ENCODE measurements around the gene CDK5R2. TPM values are rescaled to one million over a fixed set of nuclear protein-coding genes. Genes with fewer than 3 reads are reported as not detected.
A peak's percentile ranks its signal among the peaks of the same experiment; 100 is the strongest.

The CDK5R2 gene
- polyA plus RNA-seq, 5 donors = 0.09 to 0.28 (median 0.18) TPM

DNA sequence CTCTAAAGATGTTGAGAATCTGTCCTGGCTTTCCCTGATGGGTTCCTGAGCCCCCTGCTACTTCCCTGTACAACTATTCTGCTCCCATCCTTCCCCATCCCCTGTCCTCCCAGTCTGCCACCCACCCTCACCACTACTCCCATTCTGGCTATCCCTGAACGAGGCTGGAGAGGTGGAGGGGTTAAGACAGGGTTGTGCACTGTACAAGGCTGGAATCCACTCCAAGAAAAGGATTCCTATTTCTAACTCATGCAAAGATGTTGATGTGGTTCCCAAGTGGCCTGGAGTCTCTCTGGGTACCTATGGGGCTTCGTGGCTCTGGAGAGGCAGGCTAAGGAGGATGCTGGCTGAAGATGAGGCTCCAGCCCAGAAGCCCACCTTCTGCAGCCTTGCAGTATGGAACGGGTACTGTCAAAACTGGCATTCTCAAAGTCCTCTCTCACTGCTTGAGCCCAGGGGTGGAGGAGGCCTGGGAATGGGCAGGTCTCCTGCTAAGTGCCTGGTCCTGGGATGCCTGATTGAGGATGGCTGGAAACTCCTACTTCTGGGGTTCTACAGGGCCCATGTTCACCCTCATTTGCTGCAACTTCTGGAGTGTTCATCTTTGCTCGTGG, 26.8 kb downstream of the CDK5R2 start:
- DNase-seq = no peak

DNA sequence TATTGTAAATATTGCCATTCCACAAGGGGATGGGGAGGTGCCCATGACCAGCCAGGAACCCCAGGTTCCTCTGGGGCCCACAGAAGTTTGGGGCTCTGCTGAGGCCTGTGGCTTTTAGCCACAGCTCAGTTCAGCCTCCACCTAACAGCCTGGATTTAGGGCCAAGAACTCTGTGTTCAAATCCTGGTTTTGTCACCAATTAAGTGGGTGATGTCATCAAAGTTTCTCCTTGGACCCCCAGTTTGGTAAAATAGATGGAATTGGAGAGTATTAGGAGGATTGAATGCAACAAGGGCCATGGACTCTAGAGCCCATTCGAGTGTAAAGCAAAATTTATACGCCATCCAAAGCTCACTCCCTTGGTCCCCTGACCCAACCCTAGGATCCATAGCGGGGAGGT, 28.7 kb downstream of the CDK5R2 start:
- no peak for DNase-seq

DNA sequence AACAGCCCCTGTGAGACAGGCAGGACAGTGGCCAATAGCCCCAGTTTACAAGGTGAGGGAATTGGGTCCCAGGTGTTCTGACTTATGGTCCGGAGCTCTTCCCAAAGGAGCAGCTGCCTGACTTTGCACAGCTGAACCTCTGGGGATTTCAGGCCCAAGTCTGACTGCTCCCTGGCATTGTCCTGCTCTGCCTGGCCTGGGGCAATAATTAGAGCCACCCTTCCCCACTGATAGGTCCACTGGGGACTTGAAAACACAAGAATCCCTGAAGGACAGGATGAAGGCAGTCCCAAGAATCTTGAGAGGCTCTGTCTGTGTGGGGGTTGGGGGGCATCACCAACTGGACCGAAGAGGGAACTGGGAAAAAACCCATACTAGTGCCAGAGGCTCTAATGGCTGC, 29.2 kb downstream of the CDK5R2 start:
- no peak for DNase-seq

DNA sequence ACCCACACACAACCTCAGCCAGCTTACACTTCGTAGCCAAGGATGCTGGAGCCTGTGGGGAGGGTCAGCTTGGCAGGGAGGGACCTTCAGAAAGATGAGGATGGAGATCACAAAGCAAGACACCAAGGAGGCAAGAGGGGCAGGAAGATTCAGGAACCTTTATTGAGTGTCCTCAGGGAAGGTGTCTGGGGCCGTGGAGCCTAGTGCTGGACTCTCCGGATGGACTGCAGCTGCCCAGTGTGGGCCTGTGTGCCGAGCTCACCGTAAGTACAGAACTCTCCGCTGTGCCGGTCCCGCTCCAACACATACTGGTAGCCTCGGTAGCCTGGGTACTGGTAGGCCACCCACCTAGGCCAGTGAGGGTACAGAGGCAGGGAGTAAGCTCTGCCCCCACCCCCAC, 30.6 kb downstream of the CDK5R2 start:
- DNase-seq = no peak

DNA sequence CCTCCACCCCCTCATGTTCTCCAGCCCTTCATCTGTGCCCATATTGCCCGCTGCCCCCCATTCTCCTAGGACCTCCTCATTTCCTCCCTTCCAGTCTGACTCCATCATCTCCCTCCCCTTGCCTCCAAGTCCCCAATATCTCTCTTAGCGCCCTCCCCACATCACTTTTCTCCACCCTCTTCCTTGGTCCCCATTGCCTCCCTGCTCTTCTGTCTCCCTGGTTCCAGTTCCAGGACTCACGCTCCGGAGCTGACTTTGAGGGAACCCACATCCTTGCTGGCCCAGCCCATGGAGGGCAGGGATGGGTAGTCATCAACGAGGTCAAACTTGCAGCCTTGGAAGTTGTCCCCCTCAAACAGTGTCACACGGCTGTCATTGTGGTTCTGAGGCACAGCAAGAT, 31.1 kb downstream of the CDK5R2 start:
- DNase-seq = no peak

DNA sequence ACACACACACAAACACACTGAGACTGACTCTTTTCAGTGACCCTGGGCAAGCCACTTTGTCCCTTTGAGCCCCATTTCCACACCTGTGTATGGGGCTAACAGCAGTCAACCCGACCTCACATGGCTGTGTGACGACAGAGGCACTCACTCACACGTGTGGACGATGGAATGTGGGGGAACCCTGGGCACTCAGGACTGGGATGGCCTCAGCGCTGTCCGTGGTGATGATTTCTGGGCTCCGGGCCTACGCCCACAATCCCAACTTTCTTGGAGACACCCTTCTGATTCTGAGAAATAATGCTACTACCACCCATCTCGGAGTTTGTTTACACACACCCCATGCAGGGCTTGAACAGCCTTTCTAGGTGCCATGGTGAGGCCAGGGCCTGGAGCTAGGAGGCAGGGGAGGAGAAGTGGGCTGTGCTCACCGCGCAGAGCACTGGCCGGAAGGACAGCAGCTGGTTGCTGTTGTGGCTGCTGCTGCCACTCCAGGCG, 32.3 kb downstream of the CDK5R2 start:
- no peak for DNase-seq

DNA sequence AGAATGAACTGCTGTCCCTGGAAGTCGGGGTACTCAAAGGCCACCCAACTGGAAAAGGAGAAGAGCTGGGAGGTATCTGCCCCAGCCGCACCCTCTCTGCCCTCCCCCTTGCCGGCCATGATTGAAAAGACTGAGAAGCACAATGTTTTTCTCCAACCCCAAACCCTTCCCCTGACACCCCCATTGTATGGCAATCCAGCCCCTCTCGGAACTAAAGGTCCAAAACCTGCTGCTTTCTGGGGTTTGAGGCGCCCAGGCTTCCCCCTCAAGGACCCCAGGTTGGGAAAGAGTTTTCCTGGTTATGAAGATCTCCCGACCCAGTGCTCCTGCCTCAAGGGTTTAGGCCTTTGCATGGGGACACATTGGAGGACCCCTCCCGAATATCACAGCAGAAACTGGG, 32.7 kb downstream of the CDK5R2 start:
- DNase-seq = no peak

DNA sequence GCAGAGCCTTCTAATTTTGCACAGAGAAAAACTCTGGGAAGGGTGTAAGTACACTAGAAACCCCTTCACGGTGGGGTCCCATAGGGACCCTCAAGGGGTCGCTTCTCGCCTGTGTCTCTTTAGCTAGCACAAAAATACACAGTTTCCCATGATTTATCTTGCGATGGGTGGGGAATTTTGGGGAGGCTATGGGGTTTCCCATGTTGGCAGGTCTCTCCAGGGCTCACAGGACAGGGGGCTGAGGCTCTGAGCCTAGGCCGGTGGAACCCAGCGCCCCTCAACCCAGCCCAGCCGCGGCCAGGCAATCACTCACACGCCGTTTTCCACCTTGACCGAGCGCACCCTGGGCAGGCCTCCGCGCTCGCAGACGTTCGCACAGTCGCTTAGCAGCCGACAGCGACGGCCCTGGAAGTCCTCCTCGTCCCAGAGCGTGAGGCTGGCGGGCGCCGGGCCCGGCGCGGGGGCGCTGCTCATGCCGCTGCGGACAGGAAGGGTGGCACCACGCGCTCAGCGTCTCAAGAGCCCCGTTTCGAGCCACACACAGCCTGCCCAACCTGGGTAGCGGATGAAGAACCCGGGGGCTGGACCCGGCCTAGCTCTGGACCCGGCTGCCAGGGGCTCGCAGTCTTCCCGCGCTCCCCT, 33.4 kb downstream of the CDK5R2 start:
- DNase-seq = no peak

DNA sequence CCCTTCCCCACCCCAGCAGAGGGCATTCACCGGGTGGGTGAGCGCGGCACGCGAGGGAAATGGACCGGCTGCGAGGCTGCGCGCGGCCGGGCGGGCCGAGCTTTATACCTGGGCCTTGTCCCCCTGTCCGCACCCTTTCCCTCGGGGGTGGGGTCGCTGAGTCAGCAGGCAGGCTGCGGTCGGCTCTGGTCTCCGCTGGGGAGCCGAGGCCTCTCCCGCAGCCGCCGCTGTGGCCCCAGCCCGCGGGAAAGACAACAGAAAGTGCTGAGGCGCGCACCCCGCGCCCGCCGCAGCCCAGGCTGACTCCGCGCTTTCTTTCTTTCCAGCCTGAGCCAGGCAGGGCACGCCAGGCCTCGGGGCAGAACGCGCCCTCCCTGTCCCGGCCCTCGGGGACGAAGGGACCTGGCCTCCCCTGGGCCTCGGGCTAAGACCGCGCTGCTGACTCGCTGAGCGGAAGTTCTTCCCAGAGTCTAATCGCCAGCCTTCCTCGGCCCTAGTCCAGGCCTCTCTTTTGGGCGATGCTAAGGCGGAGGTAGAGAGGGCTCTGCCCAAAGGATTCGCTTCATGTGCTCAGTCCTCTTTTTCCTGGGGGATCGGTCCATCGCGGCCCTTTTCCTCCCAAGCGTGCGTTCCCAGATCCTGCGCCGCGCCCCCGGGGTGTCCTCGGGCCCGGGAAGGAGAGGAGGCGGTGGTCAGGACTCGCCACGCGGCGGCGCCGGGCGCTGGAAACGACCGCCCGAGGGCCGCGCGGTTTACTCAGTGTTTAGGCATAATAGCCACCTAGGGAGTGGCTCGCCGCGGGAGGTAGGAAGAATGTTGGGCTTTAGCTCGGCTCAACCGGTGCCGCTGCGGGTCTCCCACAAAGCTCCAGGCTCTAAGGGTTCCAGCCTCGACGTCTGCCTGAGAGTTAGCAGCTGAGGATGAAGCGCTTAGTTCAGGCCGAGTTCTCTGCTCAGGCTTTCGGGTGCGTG, 34.2 kb downstream of the CDK5R2 start, which contains the start of gene CRYBA2:
CRYBA2 (minus strand) TSS at position 78 of the 971 bp plus-strand sequence. CDS start 246 bp downstream, outside the sequence.
- DNase-seq = no peak

DNA sequence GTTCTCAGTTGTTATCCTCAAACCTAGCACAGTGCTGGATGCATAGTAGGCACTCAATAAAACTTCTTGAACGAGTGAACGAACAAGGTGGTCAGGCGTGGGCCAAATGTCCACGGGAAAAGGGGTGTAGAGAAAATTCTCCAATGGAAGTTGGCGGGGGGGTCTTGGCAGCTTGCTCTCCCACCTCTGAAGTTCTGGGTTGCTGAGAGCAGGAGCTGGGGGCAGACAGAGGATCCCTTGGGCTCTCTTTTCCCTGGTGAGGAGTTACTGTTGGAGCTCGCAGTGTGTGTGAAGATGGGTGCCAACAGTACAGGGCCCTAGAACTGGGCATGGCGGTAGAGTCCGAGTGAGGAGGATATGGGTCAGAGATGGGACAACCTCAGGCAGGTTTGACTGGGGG, 36.1 kb downstream of the CDK5R2 start:
- DNase-seq = no peak

DNA sequence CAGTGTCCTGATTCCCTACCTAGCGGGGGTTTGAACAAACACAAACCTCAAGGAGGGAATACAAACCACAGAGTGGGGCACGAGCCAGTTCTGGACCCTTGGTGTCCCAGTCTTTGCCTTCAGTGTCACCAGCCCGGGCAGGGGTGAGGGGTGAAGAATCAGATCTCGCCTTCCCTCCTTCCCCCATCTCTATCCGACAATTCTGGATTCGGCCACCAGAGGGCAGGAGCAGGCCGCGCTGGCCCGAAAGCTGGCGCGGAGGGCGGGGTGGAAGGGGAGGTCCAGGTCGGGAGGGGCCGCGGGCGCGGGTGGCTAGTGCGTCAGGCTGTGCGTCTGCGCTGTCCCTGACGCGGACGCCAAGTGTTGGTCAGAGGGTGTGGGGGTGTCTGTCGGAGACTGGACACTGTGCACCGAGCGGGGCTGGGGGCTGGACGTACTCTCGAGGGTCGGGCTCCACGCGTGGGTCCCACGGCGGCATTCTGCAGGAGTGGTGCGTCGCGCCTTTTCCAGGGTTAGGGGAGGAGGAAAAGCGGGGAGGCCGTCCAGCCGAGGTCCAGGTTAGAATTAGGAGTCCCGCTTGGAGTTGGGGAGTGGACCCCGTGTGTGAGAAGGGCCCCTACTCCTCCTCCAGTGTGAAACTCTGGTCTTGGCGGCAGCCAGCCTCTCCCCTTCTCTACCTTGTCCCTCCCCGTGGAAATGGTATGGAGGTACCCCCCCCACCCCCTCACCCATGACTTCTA, 36.7 kb downstream of the CDK5R2 start:
- peak; percentile 67 to 76 for DNase-seq

DNA sequence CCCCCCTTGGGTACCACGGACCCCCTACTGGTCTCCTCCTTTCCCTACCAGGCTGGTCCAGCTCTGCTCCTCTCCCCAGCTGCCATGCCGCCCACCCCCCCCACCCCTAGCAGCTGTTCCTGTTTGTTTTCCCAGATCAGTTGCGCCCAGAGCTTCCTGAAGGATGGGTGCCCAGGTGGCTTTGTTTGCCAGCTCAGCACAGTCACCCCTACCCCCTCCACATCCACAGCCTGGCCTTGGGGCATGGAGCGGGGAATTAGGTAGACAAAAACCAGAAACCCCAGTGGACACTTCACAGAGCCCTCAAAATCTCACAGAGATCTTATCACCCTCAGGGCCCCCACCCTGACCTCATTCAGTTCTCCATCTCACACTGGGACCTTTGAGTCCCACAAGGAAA, 37.5 kb downstream of the CDK5R2 start:
- no peak for DNase-seq

DNA sequence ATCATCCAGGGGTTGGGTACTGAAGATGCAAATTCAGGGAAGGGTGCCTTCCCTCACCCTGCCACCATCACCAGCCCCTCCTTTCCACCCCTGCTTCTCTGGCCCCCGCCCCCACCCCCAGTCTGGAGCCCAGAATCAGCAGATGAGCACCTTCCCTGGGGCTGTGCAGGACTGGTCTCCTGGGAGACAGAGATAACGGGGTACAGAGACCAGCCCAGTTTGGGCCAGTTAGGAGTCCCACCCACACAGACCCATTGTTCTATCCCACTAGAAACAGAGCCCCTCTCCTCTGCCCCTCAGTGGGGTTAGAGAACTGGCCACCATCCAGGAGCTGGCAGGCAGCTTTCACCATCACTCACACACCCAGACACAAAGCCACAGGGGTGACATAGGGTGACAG, 38.3 kb downstream of the CDK5R2 start:
- DNase-seq = no peak

DNA sequence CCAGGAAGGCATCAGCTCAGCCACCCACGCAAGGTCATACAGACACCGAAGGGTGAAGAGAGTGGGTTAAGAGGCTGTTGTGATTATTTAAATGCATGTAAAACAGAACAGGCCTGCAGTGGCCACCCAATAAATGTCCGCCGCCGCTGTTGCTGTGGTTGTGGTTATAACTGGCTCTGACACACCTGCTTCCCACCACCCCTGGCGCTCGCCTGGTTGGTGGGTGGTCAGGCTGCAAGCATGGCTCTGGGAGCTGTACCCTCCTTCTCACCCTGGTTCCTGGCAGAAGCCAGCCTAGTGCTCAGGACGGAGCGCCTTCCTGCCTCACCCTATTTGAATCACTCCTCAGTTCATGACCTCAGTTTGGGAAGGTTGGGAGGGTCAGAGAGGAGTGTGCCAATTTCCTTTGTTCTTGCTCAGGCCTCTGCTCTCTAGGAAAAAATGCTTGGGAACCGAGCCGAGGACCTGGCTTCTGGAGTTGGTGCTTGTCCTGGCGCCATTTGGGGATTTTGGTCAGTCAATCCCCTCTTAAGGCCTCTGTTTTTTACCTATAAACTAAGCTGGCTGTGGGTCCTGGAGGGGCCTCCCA, 39.0 kb downstream of the CDK5R2 start:
- no peak for DNase-seq

DNA sequence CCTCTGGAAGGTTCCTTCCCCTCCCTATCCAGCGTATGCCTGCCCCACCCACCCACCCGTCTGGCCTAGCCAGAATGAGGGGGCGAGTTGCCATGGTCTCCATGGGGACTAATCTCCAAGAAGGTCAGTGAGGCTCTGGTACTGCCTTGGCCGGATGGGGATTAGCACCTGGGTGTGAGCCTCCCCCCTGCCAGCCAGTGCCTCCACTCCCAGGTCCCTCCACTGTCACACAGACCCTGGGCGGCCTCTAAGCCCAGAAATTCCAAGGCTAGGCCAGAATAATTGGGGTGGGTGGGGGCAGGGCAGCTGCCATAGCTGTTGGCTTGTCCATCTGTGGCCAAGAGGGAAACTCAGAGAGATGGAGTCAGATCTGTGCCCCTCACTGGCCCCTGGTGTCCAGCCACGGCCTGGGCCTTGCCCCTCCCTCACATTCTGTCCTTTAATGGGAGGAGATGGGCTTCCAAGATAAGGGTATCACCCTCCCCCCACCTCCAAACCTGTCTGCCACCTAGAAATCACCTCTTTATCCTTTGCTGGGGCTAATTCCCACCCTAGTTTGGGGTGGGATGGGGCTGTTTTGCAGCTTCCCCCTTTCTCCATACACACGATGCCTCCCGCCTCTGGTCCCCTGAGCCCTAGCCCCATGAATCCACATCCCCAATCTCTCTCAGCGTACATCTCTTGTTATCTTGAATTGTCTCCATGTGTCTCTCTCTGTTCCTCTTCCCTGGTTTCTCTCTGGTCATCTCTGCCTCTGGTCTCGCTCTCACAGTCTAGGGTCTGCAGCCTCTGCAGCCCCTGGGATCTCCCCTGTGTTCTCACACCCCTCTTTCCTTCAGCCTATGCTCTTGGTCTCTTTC, 39.8 kb downstream of the CDK5R2 start:
- DNase-seq = no peak

DNA sequence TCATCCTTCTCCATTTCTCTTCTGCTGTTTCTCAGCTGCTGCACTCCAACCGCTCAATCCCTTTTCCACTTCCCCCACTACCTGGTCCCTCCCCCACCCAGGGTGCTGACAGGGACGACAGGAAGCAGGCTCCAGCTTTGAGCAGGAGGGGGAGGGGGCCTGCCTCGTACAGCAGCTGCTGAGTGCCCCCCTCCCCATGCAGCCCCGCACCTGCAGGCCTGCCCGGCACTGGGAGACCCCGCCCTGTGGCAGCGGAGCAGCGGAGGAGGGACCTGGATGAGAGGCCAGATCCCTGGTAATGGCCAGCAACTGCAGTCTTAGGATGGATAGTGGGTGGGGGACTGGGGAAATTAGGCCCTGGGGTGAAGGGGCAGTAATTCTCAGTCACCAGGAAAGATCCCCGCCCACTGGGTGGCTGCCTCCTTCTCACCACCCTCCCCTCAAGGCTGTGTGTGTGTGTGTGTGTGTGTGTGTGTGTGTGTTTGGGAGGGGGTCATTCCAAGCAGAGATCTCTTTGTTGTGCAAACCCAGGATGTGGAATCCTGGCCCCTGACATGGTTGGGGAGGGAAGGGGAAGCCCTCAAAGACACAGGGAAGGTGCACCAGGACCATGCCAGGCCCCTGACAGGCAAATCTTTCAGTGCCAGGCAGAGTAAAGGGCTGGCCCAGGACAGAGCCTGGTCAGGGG, 40.6 kb downstream of the CDK5R2 start:
- DNase-seq = no peak

DNA sequence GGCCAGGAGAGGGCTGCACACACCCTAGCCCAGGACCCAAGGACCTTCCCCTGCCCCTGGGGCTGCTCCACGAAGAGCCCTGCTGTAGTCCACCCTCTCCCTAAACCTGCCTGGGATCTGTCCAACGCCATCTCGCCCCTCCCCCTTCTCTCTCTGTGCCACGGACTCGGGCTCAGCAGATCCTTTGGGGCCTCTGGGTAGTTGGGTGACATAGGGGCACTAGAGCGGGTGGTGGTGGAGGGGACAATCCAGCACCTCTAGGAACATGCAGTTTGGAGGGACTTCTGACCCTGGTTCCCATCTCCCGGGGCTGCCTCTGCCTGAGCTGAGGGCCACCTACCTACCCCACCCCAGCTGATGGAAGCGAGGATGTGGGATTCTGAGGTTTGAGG, 41.1 kb downstream of the CDK5R2 start:
- no peak for DNase-seq

DNA sequence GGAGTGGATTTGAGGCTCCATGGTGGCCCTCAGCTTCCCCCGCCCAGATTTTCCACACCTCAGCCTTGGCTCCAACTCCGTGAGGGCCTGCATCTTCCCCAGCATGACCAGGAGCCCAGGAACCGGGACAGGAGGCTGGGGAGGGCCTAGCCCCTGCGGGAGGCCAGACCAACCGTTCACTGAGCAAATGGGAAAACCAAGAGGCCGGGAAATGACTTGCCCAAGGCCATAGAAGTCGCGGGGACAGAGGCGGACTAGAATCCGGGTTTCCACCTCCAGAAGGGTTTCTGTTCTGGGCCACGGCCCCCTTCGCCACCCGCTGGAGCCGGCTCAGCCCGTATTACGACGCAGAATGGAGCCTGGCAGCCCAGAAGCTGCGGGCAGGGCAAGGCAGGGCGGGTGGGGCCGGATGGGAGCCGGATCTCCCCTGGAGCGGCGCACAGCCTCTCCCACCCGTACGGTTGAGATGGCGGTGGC, 41.7 kb downstream of the CDK5R2 start:
- no peak for DNase-seq

DNA sequence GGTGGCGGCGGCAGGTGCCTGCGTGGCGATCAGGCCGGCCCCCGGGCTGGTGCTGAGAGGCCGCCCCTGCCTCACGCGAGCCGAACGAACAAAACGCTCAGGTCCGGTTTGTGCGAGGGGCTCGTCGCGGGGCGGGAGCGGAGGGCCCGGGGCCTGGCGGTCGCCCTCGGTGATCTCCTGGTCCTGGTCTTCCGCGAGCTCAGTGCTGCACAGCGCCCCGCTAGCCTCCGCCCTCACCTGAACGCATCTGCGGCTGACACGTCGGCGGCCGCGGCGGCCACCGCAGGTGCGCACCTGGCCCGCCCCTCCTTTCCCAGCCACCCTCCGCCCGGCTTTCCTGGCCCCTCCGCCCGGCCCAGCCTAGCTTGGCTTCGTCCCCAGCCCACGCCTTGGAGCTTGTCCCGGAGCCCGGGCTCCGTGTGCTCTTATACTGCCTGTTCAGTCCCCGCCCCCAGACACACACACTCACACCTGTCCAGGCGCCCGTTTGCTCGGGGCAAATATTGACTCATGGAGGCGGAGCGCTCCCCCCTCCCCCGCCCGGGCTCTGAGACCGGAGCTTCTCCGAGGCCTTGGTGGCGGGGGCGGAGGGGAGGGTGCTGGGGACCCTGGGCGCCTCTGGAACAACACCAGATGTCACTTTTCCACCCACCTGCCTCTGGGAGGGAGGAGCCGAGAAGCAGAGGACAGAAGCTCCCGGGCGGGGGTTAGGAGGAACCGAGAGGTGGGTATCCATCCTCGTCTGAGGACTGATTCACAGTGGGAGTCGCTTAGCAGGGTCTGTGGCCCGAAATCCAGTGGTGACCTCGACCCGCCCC, 42.3 kb downstream of the CDK5R2 start:
- DNase-seq = peak; percentile 61 to 73

Data from right lung (tissue), 5 donors.